Central memory CD8-positive, alpha-beta T cell (primary cell): Measurements from ENCODE around the gene TWSG1.
A peak's percentile ranks its signal among the peaks of the same experiment; 100 is the strongest.

ENCODE experiments used
- ATAC-seq: fragments of 150-1000 bp; cut with Tn5 transposase; replicated peaks from 2 replicates; pipeline ENCODE4 v1.10.0; 2022; ENCODE audit warnings: mild to moderate bottlenecking, moderate FRiP score, moderate number of reproducible peaks; ENCODE audit not compliant: poor library complexity, severe bottlenecking; ENCODE audit errors: extremely low read depth
- DNase-seq, 2 donors: peaks; one replicate each; pipeline ENCODE4 v3.0.0; 2021; ENCODE audit warnings: low spot score in 2 of 2
- H3K27ac Mint-ChIP-seq: one replicate; pipeline ENCODE4 v1.8.0; 2022; ENCODE audit warnings: low read depth, mild to moderate bottlenecking, moderate library complexity, mixed read lengths
- H3K27me3 Mint-ChIP-seq: one replicate; pipeline ENCODE4 v1.8.0; 2022; ENCODE audit warnings: mixed read lengths
- H3K36me3 Mint-ChIP-seq: one replicate; pipeline ENCODE4 v1.8.0; 2022; ENCODE audit warnings: mild to moderate bottlenecking, moderate library complexity, mixed read lengths; ENCODE audit not compliant: insufficient read depth
- H3K4me1 Mint-ChIP-seq: one replicate; pipeline ENCODE4 v1.8.0; 2022; ENCODE audit warnings: mixed read lengths
- H3K4me3 Mint-ChIP-seq: one replicate; pipeline ENCODE4 v1.8.0; 2022; ENCODE audit warnings: mild to moderate bottlenecking, moderate library complexity, mixed read lengths
- H3K9me3 Mint-ChIP-seq: one replicate; pipeline ENCODE4 v1.8.0; 2022; ENCODE audit warnings: mixed read lengths

The TWSG1 gene

DNA sequence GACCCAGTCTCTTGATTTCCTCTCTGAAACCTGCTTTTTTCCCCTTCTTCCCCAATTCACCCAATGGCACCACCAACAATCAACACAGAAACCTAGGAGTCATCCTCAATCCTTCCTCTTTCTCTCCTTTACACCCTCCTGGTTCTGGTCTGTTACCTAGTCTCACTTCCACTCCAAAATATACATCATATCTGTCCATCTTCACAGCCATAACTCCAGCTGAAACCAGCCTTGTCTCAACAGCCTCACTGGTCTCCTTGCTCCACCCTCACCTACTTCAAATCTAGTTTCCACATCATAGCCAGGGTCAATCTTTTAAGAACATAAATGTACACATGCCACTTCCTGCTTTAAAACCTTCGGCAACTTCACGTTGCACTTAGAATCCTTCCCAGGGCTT lies 11.8 kb upstream of the TWSG1 start:
- Mint-ChIP-seq H3K27me3 (peaks cover 11% of the 10 kb centered on the region), H3K27ac (no peak overlapping the region), H3K9me3 (no peaks in the 10 kb centered on the region), H3K36me3 (peaks cover 1% of the 10 kb centered on the region), H3K4me1 (no peaks in the 10 kb centered on the region), H3K4me3 (no peak overlapping the region)
- DNase-seq (no peak), ATAC-seq (no peak)

DNA sequence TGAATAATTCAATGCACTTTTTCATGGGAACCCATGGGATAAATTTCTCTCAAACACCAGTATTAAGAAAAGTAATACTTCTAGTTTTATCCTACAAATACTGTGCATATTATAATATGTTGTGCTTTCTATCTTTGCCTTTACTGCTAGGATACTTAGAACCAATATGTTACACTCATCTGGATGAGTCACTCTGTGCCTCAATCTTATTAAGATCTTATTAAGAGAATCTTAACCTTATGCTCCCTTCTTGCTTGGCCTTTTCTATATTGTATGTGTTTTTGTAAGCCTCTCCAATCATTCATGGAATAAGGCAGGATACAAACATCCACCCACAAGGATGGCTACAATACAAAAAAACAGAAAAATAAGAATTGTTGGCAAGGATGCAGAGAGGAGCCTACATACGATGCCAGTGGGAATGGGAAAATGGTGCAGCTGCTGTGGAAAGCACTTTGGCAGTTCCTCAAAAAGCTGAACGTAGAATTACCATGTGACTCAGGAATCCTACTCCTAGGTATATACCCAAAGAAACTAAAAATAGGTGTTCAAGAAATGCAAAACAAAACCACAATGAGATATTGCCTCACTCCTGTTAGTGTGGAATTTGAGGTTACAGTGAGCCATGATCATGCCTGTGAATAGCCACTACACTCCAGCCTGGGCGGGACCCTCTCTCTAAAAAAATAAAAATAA lies 10.7 kb upstream of the TWSG1 start:
- ATAC-seq (no peak), DNase-seq (no peak)
- H3K4me3 Mint-ChIP-seq = no peak overlapping the region
- peaks cover 11% of the 10 kb centered on the region for H3K27me3 Mint-ChIP-seq
- H3K4me1 Mint-ChIP-seq = no peaks in the 10 kb centered on the region
- peaks cover 1% of the 10 kb centered on the region for H3K36me3 Mint-ChIP-seq
- no peaks in the 10 kb centered on the region for H3K9me3 Mint-ChIP-seq
- no peak overlapping the region for H3K27ac Mint-ChIP-seq

DNA sequence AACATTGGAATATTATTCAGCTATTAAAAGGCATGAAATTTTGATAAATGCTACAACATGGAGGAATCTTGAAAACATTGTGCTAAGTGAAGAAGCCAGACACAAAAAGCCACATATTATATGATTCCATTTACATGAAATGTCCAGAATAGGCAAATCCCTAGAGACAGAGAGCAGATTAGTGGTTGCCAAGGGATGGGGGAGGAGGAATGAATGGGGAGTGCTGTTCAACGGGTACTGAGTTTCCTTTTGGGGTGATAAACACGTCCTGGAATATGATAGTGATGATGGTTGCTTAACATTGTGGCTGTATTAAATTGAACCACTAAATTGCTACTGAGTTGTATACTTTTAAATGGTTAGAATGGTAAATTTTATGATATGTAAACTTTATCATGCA lies 8.9 kb upstream of the TWSG1 start:
- no peaks in the 10 kb centered on the region for H3K9me3 Mint-ChIP-seq
- no peak for DNase-seq
- H3K4me3 Mint-ChIP-seq = no peak overlapping the region
- peaks cover 11% of the 10 kb centered on the region for H3K27me3 Mint-ChIP-seq
- peaks cover 1% of the 10 kb centered on the region for H3K36me3 Mint-ChIP-seq
- no peaks in the 10 kb centered on the region for H3K4me1 Mint-ChIP-seq
- no peak for ATAC-seq
- no peak overlapping the region for H3K27ac Mint-ChIP-seq

DNA sequence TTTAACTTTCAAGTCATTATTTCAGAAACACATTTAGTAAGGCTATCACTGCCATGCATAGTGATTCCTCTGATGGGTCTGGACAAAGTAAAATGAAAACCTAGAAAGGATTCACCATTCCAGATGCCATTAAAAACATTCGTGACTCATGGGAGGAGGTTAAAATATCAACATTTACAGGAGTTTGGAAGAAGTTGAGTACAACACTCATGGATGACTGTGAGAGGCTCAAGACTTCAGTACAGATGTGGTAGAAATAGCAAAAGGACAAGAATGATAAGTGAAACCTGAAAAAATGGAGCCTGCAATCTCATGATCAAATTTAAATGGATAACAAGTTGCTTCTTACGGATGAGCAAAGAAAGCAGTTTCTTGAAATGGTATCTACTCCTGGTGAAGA lies 5.8 kb upstream of the TWSG1 start:
- no peak overlapping the region for H3K4me3 Mint-ChIP-seq
- ATAC-seq (no peak), DNase-seq (no peak)
- H3K36me3 Mint-ChIP-seq = peaks cover 1% of the 10 kb centered on the region
- H3K9me3 Mint-ChIP-seq = no peaks in the 10 kb centered on the region
- H3K4me1 Mint-ChIP-seq = peaks cover 2% of the 10 kb centered on the region
- H3K27me3 Mint-ChIP-seq = no peaks in the 10 kb centered on the region
- H3K27ac Mint-ChIP-seq = no peak overlapping the region

DNA sequence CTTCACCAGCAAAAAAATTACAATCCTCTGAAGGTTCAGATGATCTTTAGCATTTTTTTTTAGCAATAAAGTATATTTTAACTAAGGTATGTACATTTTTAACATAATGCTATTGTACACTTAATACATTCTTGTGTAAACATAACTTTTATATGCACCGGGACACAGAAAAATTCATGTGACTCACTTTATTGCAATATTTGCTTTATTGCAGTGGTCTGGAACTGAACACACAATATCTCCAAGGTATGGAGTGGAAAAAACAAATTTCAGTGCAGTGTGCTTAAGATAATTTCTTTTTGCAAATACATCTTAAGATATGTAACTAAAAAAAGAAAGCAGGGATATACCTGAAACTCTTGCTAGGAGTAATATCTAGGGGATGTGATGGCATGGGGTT lies 5.1 kb upstream of the TWSG1 start:
- peaks cover 6% of the 10 kb centered on the region for H3K36me3 Mint-ChIP-seq
- DNase-seq = no peak
- no peak overlapping the region for H3K4me3 Mint-ChIP-seq
- no peaks in the 10 kb centered on the region for H3K9me3 Mint-ChIP-seq
- no peak overlapping the region for H3K27ac Mint-ChIP-seq
- H3K27me3 Mint-ChIP-seq = no peaks in the 10 kb centered on the region
- peaks cover 7% of the 10 kb centered on the region for H3K4me1 Mint-ChIP-seq
- ATAC-seq = no peak

DNA sequence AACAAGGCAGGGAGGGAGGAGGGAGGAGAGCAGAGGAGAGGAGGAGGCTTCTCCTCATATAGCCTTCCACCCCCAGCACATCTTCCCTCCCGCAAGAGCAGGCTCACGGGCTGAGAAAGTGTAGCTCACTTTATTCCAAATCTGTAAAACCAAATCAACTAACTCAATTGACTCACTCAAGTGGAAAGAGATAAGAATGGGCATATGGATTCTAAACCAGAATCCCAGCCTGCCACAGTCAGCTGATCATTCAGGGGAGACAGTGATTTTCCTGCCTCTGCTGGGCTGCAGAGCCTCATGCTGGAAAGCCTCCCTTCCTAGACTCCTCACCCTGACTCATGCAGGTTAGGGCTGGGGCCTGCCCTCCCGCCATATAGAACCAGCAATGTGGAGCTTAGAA lies 4.2 kb upstream of the TWSG1 start:
- Mint-ChIP-seq H3K9me3 (no peaks in the 10 kb centered on the region), H3K4me3 (no peak overlapping the region), H3K4me1 (peaks cover 11% of the 10 kb centered on the region), H3K27me3 (no peaks in the 10 kb centered on the region), H3K36me3 (peaks cover 8% of the 10 kb centered on the region), H3K27ac (no peak overlapping the region)
- DNase-seq (no peak), ATAC-seq (no peak)

DNA sequence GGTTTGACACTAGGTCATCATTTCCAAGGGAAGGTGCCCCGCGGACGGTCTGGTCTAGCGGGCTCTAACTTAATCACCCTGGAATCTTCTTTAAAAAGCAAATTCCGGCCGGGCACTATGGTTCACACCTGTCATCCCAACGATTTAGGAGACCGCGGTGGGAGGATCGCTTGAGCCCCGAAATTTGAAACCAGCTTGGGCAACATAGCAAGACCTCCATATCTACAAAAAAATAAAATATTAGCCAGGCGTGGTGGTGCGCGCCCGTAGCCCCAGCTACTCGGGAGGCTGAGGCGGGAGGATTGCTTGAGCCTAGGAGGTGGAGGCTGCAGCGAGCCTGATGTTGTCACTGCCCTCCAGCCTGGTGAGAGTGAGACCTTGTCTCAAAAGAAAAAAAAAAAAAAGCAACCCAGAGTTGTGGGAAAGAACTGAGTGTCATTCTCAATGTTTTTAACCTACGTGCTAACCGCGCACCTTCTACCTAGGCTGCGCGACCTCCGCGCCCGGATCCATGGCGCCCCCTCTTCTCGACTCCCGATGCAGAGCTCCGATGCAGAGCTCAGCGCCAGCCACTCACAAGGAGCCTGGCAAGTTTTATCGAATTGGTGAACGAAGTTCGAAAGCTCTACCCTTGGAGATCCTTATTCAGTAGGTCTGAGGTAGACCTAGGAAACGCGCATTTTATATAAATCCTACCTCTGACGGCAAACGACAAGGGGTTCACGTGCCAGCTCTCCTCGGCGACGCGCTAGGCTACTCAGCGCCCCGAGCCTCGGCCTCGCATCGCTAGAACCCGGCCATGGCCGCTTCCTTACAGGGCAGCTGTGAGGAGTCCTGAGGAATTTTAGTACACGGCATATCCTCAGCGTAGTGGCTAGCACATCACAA lies 888 bp upstream of the TWSG1 start:
- DNase-seq = no peak
- H3K4me1 Mint-ChIP-seq = peaks cover 24% of the 10 kb centered on the region
- no peaks in the 10 kb centered on the region for H3K9me3 Mint-ChIP-seq

DNA sequence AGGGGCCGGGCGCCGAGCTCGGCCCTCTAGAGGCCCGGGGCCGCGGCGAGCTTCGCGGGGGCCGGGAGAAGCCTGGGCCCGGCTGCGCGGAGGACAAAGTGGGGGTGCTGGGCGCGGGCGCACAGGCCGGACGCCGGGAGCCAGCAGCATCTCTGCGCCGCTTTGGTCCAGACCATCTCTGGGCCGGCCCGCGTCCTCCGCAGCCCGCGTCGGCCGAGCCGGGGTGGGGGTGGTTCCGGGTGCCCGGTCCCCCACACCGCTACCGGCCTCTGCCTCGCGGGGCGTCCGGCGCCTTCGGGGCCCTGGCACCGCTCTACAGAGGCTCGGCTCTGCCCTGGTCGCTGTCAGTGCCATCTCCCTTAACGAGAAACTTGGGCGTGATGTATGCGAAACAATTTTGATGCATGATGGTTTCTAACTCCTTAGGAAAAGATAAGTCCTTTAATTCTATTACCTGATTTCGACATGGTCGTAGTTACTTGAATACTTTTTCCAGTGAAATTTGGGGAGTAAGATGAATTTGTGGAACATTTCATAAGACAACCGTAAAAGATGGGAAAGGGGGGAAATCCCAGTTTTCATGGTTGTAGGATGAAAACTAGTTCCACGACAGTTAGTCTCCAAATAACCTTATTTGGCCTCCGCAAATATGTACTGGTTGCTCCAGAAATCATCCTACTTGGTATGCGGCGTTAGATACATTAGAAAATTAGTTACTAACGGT lies 562 bp downstream of the TWSG1 start:
- no peaks in the 10 kb centered on the region for H3K9me3 Mint-ChIP-seq

More for the DNA sequence above, 888 bp upstream of the TWSG1 start:
- Mint-ChIP-seq H3K36me3 (peaks cover 10% of the 10 kb centered on the region), H3K27ac (peak overlapping the region; percentile 91), H3K27me3 (no peaks in the 10 kb centered on the region), H3K4me3 (peak overlapping the region; percentile 92)
- peak; percentile 42 for ATAC-seq

DNA sequence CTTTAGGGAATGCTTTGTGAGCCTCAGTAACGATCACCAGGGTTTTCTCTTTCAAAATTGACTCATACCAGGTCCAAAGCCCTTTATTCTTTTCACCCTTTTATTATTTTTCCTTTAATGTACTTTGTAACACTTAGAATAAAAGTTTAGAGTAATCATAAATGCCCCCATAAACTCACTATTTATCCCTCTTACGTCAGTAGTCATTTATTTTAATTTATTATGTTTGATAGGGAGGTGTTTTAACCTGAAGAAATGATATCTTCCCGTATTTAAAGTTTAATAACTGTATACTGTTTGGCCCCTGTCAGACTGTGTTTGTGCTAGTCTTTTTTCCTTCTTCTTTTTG lies 1.1 kb downstream of the TWSG1 start:
- ATAC-seq = no peak
- H3K27me3 Mint-ChIP-seq = no peaks in the 10 kb centered on the region
- H3K27ac Mint-ChIP-seq = no peak overlapping the region

More for the DNA sequence above, 562 bp downstream of the TWSG1 start:
- DNase-seq (no peak), ATAC-seq (peak; percentile 48)
- Mint-ChIP-seq H3K4me3 (peak overlapping the region; percentile 92), H3K4me1 (peaks cover 24% of the 10 kb centered on the region), H3K27me3 (no peaks in the 10 kb centered on the region), H3K27ac (no peak overlapping the region), H3K36me3 (peaks cover 10% of the 10 kb centered on the region)

DNA sequence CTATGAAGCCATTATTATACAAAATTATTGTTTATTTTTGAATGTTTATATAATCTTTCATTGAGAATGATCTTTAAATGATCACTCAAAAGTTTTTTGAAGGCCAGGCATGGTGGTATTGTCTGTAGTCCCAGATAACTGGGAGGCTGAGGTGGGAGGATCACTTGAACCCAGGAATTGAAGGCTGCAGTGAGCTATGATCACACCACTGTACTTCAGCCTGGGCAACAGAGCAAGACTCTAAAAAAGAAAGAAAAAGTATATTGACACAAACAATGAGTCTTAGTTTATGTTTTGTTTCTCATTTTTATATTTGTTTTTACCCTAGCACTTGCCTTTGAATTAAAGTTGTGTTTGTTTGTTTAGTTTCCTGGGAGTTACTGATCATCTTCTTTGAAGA lies 2.3 kb downstream of the TWSG1 start:
- no peak for ATAC-seq
- peaks cover 10% of the 10 kb centered on the region for H3K36me3 Mint-ChIP-seq
- no peak overlapping the region for H3K4me3 Mint-ChIP-seq

More for the DNA sequence above, 1.1 kb downstream of the TWSG1 start:
- no peaks in the 10 kb centered on the region for H3K9me3 Mint-ChIP-seq
- DNase-seq = no peak
- H3K4me1 Mint-ChIP-seq = peaks cover 24% of the 10 kb centered on the region
- H3K36me3 Mint-ChIP-seq = peaks cover 10% of the 10 kb centered on the region
- peak overlapping the region; percentile 92 for H3K4me3 Mint-ChIP-seq

DNA sequence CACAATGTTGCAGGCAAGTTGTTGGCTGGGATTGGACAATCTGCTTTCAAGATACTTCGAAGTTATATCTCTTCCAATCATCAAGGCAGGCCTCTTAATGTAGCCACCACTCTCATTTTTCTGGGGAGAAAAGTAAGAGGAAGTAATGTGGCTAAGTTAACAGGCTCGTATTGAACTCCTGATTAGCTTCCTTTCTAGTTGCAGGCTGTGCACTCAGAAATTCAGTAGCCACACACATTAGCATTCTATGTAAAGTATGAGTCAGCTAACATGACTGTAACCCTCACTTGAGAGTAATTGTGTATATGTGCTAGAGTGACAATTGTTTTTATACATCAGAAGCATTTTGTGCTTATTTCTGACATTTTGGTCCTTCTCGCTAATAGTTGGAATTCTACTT lies 3.3 kb downstream of the TWSG1 start:
- Mint-ChIP-seq H3K4me1 (peaks cover 30% of the 10 kb centered on the region), H3K9me3 (no peaks in the 10 kb centered on the region), H3K27me3 (no peaks in the 10 kb centered on the region), H3K27ac (no peak overlapping the region), H3K4me3 (no peak overlapping the region), H3K36me3 (peaks cover 10% of the 10 kb centered on the region)
- ATAC-seq (no peak), DNase-seq (no peak)

More for the DNA sequence above, 2.3 kb downstream of the TWSG1 start:
- peaks cover 30% of the 10 kb centered on the region for H3K4me1 Mint-ChIP-seq
- DNase-seq = no peak
- H3K27ac Mint-ChIP-seq = no peak overlapping the region
- H3K9me3 Mint-ChIP-seq = no peaks in the 10 kb centered on the region
- H3K27me3 Mint-ChIP-seq = no peaks in the 10 kb centered on the region

DNA sequence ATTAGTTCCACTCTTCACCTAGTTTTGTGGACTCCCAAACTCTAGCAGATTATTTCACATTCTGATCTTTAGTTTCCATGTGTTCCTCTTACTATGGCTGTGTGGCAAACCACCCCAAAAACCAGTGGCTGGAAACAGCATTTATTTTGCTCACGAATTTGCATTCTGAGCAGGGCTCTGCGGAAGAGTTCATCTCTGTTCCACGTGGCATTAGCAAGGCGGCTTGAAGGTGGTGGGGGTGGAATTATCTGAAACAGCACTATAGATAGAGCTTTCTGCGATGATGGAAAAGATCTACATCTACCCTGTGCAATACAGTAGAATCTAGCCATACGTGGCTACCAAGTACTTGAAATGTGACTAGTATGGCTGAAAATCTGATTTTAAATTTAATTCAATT lies 5.9 kb downstream of the TWSG1 start:
- Mint-ChIP-seq H3K4me1 (peaks cover 18% of the 10 kb centered on the region), H3K27ac (no peak overlapping the region), H3K36me3 (peaks cover 5% of the 10 kb centered on the region), H3K4me3 (no peak overlapping the region), H3K9me3 (peaks cover 5% of the 10 kb centered on the region), H3K27me3 (no peaks in the 10 kb centered on the region)
- ATAC-seq (no peak), DNase-seq (no peak)
